Neutrophil (primary cell): ENCODE measurements around the gene ACVR2B.

Experiments used
- H3K27ac ChIP-seq: fragments of 200-600 bp; sonication (generic); 2 replicates; pipeline ENCODE4 v1.5.1; 2016; ENCODE audit warnings: mild to moderate bottlenecking, moderate library complexity
- H3K27me3 ChIP-seq: fragments of 200-600 bp; sonication (generic); 2 replicates; pipeline ENCODE4 v1.6.0; 2016; ENCODE audit warnings: mild to moderate bottlenecking
- H3K36me3 ChIP-seq: fragments of 200-600 bp; sonication (generic); 2 replicates; pipeline ENCODE4 v1.5.1; 2017
- H3K4me1 ChIP-seq, 2 experiments: fragments of 200-600 bp in 1 of 2; sonication (generic) in 1 of 2; 1 replicate in 1 of 2; 2 replicates in 1 of 2; pipeline versions ENCODE4 v1.5.1 to v1.6.1; 2013 to 2016; ENCODE audit warnings: low read depth in 1 of 2, low read length in 1 of 2, mild to moderate bottlenecking in 1 of 2, moderate library complexity in 1 of 2; ENCODE audit not compliant: control insufficient read depth in 1 of 2, insufficient read depth in 1 of 2
- H3K4me3 ChIP-seq, 2 experiments: fragments of 200-600 bp in 1 of 2; sonication (generic) in 1 of 2; 1 replicate in 1 of 2; 2 replicates in 1 of 2; pipeline ENCODE4 v1.5.1; 2013 to 2016; ENCODE audit warnings: low read depth in 1 of 2, low read length in 1 of 2, mild to moderate bottlenecking in 1 of 2, moderate library complexity in 1 of 2
- H3K9me3 ChIP-seq: fragments of 200-600 bp; sonication (generic); 2 replicates; pipeline ENCODE4 v1.5.1; 2016
- CTCF ChIP-seq: fragments of 200-600 bp; sonication (generic); IDR thresholded peaks from 2 replicates; pipeline ENCODE4 v1.5.1; 2016; ENCODE audit warnings: antibody characterized with exemption

The ACVR2B gene

GRCh38 chr3:38521391-38521987 lies 67.8 kb downstream of the ACVR2B start:
- Histone ChIP-seq H3K27me3 (no peaks in the 10 kb centered on the region), H3K4me3 (no peak overlapping the region), H3K4me1 (no peaks in the 10 kb centered on the region), H3K36me3 (peaks cover 24% of the 10 kb centered on the region), H3K27ac (no peak overlapping the region), H3K9me3 (no peaks in the 10 kb centered on the region)
- TF ChIP-seq CTCF = peak; percentile 90

- no peaks in the 10 kb centered on the region for H3K4me1 ChIP-seq
- no peak for TF ChIP-seq CTCF
- no peaks in the 10 kb centered on the region for H3K27me3 ChIP-seq
- no peak overlapping the region for H3K27ac ChIP-seq
- no peak overlapping the region for H3K4me3 ChIP-seq
- H3K9me3 ChIP-seq = no peaks in the 10 kb centered on the region
- H3K36me3 ChIP-seq = peaks cover 24% of the 10 kb centered on the region
These were observed 68.3 kb downstream of the ACVR2B start for GRCh38 chr3:38522002-38522401.

- Histone ChIP-seq H3K27ac (no peak overlapping the region), H3K27me3 (no peaks in the 10 kb centered on the region), H3K4me1 (no peaks in the 10 kb centered on the region), H3K4me3 (no peak overlapping the region), H3K9me3 (no peaks in the 10 kb centered on the region), H3K36me3 (peaks cover 24% of the 10 kb centered on the region)
- no peak for TF ChIP-seq CTCF
These were observed 70.5 kb downstream of the ACVR2B start for GRCh38 chr3:38524141-38524739.

GRCh38 chr3:38526792-38527191 lies 73.1 kb downstream of the ACVR2B start:
- H3K27me3 ChIP-seq = no peaks in the 10 kb centered on the region
- H3K36me3 ChIP-seq = peaks cover 32% of the 10 kb centered on the region
- H3K4me1 ChIP-seq = no peaks in the 10 kb centered on the region
- no peak for TF ChIP-seq CTCF
- H3K9me3 ChIP-seq = no peaks in the 10 kb centered on the region
- H3K4me3 ChIP-seq = no peak overlapping the region
- no peak overlapping the region for H3K27ac ChIP-seq

GRCh38 chr3:38528457-38528856 lies 74.8 kb downstream of the ACVR2B start:
- no peaks in the 10 kb centered on the region for H3K27me3 ChIP-seq
- no peak for TF ChIP-seq CTCF
- no peaks in the 10 kb centered on the region for H3K4me1 ChIP-seq
- H3K36me3 ChIP-seq = peaks cover 32% of the 10 kb centered on the region
- H3K9me3 ChIP-seq = no peaks in the 10 kb centered on the region
- no peak overlapping the region for H3K27ac ChIP-seq
- H3K4me3 ChIP-seq = no peak overlapping the region
